Cardiac fibroblast (primary cell): ENCODE measurements around the gene DRD1.

Experiments used
- DNase-seq, 2 donors: peaks; one replicate each; pipeline versions ENCODE4 v3.0.0 to v3.0.0-alpha.2; 2010; ENCODE audit warnings: low read depth in 2 of 2
- H3K4me3 ChIP-seq, 2 donors: replicated peaks in 1 of 2; 1 replicate in 1 of 2; 2 replicates in 1 of 2; pipeline ENCODE4 v1.5.1; 2011; ENCODE audit warnings: low read depth in 2 of 2, low read length in 2 of 2, mild to moderate bottlenecking in 2 of 2, moderate library complexity in 1 of 2
- TF ChIP-seq, protein P1 (sequence below): IDR thresholded peaks from one replicate; pipeline ENCODE4 v1.5.1; 2011; ENCODE audit warnings: low read depth, mild to moderate bottlenecking, low read length, inconsistent platforms

Gene DRD1

DNA sequence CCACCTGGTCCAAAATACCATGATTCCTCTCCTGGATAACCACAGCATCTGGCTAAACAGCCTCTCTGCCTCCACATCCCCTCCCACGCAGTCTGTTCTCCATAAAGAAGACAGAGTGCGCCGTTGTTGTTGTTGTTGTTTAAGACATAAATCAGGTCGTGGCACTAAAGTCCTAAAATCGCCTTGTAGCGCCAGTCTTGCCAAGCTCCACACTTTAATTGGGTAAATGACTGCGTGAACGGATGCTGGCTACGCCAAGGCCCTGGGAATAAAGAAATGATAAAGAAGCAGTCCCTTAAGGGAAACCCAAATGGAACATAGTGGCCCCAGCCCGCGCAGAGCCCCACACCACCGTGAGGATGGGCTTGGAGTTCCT, 34.0 kb upstream of the DRD1 start:
- TF ChIP-seq, protein P1, sequence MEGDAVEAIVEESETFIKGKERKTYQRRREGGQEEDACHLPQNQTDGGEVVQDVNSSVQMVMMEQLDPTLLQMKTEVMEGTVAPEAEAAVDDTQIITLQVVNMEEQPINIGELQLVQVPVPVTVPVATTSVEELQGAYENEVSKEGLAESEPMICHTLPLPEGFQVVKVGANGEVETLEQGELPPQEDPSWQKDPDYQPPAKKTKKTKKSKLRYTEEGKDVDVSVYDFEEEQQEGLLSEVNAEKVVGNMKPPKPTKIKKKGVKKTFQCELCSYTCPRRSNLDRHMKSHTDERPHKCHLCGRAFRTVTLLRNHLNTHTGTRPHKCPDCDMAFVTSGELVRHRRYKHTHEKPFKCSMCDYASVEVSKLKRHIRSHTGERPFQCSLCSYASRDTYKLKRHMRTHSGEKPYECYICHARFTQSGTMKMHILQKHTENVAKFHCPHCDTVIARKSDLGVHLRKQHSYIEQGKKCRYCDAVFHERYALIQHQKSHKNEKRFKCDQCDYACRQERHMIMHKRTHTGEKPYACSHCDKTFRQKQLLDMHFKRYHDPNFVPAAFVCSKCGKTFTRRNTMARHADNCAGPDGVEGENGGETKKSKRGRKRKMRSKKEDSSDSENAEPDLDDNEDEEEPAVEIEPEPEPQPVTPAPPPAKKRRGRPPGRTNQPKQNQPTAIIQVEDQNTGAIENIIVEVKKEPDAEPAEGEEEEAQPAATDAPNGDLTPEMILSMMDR, result no peak
- H3K4me3 ChIP-seq, result peak overlapping the region; percentile 63 to 84
- DNase-seq, result no peak

DNA sequence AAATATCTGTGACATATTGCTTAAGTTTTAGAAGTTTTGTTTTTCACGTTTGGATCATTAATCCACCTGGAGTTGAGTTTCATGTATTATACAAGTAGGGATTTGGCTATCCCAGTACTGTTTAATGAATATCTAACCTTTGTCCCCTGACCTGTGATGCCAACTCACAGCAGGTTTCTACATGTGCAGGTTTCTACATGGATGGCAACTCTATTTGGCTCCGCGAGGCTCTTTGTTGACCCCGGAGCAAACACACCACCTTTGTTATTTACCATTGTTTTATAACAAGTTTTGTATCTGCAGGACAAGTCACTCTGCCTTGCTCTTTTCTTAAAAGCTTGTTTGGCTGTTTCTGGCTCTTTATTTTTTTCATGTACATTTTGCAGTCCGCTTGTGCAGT, 33.5 kb upstream of the DRD1 start:
- TF ChIP-seq, protein P1, result no peak
- DNase-seq, result no peak
- H3K4me3 ChIP-seq, result no peak overlapping the region

DNA sequence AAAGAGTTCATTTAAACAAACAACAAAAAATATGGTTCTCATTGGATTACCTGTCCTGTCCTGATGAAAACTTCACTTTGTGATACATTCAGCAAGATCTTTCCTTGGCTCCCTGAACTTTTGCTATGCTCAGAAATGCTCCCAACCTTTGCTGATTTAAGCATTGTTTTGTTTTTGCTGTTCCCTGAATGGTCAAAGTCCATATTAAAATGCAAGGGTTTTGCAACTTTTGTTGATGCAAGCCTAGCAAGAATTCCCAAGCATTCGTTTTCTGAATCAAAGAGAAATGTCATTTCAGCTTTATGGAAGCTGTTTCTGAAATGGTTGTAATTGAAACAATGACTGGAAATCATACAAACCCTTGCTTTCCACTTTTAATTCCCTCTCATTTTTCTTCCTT, 31.3 kb upstream of the DRD1 start:
- no peak for DNase-seq
- TF ChIP-seq, protein P1, result no peak
- H3K4me3 ChIP-seq, result no peak overlapping the region

DNA sequence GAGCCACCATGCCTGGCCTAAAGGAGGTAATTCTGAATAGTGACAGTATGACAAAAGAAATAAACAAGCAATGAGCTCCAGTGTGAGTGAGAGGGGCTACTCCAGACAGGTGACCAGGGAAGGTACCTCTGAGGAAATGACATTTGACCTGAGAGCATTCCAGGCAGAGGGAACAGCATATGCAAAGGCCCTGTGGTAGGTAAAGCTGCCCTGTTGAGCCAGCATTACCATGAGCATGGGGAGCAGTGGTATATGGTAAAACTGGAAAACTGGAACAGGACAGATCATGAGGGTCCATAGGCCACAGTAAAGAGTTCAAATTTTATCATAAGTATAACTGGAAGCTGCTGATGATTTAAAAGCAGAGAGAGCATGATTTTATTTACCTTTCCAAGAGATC, 28.4 kb upstream of the DRD1 start:
- TF ChIP-seq, protein P1, result no peak
- no peak overlapping the region for H3K4me3 ChIP-seq

DNA sequence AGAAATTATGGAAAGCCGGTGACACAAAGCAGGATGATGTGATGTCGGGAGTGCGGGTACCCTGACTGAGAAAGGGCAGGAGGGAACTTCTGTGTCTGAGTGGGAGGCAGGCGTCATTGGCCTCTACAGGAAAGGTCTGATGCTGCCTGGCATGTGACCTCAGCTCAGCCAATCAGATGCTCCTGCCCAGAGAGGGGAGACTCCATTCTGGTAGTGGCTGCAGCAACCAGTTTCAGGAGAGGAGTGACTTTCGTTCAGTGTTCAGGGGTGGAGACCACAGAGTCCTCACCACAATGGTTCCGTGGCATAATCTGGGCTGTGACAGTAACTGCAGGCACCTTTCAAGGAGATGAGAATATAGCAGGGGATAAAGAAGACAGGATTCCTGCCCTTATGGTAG, 27.6 kb upstream of the DRD1 start:
- no peak for DNase-seq
- TF ChIP-seq, protein P1, result no peak
- H3K4me3 ChIP-seq, result no peak overlapping the region

More for the DNA sequence above, 28.4 kb upstream of the DRD1 start:
- DNase-seq, result no peak

- TF ChIP-seq, protein P1, result no peak
- no peak for DNase-seq
- no peak overlapping the region for H3K4me3 ChIP-seq
Observed at GRCh38 chr5:175471196-175471595, 27.2 kb upstream of the DRD1 start.

GRCh38 chr5:175470781-175471180, 26.8 kb upstream of the DRD1 start:
- H3K4me3 ChIP-seq, result no peak overlapping the region
- TF ChIP-seq, protein P1, result no peak
- no peak for DNase-seq
